ENCODE data around the gene TBC1D9.
A peak's percentile ranks its signal among the peaks of the same experiment; 100 is the strongest.
"Not testable (repeated sequence)": the region's sequence is repeated elsewhere in the genome, so short reads cannot be mapped to it uniquely, and the experiment has no call there.

TBC1D9 gene

GRCh38 chr4:140756319-140757231, at the start of gene TBC1D9:
Gene TBC1D9, minus strand, starts transcription at chr4:140756385. Its CDS starts 340 bp downstream, at chr4:140756045.
- H3K36me3 ChIP-seq (ENCODE audit: control insufficient read depth, insufficient read depth, low read length): no peaks in the 10 kb centered on the region
- H3K9ac ChIP-seq (ENCODE audit: low read length): peak within 1 kb of the TSS; percentile 38
- no peaks in the 10 kb centered on the region for H3K4me1 ChIP-seq (ENCODE audit: control insufficient read depth, insufficient read depth, low read length)
- H3K4me3 ChIP-seq (ENCODE audit: low read length): peak within 1 kb of the TSS; percentile 91
- peak within 1 kb of the TSS; percentile 66 for H3K27ac ChIP-seq (ENCODE audit: low read depth, low read length)
- H3K27me3 ChIP-seq (ENCODE audit: control insufficient read depth, insufficient read depth, low read length): no peaks in the 10 kb centered on the region

DNA sequence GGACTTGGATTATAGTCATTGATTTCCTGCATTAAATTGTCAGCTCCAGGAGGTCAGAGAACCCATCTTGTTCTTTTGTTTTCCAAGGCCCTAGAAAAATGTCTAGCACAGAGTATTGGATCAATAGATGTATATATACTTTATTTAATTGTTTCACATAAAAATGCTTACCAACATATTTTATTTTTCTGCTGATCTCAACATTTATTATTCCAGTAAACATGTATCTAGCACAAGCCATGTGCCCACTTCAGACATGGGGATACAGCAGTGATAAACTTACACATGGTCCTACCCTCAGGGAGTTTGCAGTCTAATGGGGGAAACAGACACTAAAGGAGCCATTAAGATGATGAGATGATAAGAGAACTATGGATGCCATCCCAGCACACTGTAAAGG, 49.1 kb upstream of the TBC1D9 start:
- Histone ChIP-seq H3K9ac (ENCODE audit: low read length) (no peak overlapping the region), H3K27me3 (ENCODE audit: control insufficient read depth, insufficient read depth, low read length) (no peaks in the 10 kb centered on the region), H3K4me1 (ENCODE audit: control insufficient read depth, insufficient read depth, low read length) (no peaks in the 10 kb centered on the region), H3K36me3 (ENCODE audit: control insufficient read depth, insufficient read depth, low read length) (no peaks in the 10 kb centered on the region), H3K4me3 (ENCODE audit: low read length) (no peak overlapping the region), H3K27ac (ENCODE audit: low read depth, low read length) (no peak overlapping the region)

DNA sequence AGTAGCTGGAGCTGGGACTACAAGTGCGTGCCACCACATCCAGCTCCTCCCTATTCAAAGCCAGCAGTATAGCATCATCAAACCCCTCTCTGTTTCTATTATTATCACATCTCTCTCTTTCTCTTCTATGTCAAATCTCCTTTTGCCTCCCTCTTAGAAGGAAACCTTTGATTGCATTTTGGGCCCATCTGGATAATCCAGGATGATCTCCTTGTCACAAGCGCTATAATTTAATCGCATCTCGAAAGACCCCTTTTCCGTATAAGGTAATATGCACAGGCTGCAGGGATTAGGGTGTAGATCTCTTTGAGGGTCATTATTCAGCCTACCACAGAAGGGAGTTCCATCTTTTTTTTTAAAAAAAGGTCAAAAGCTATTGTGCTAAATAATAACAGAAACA, 46.4 kb upstream of the TBC1D9 start:
- no peaks in the 10 kb centered on the region for H3K4me1 ChIP-seq (ENCODE audit: control insufficient read depth, insufficient read depth, low read length)
- no peaks in the 10 kb centered on the region for H3K27me3 ChIP-seq (ENCODE audit: control insufficient read depth, insufficient read depth, low read length)
- no peak overlapping the region for H3K9ac ChIP-seq (ENCODE audit: low read length)
- no peaks in the 10 kb centered on the region for H3K36me3 ChIP-seq (ENCODE audit: control insufficient read depth, insufficient read depth, low read length)
- no peak overlapping the region for H3K27ac ChIP-seq (ENCODE audit: low read depth, low read length)
- H3K4me3 ChIP-seq (ENCODE audit: low read length): no peak overlapping the region

- no peak overlapping the region for H3K9ac ChIP-seq (ENCODE audit: low read length)
- no peaks in the 10 kb centered on the region for H3K4me1 ChIP-seq (ENCODE audit: control insufficient read depth, insufficient read depth, low read length)
- H3K27ac ChIP-seq (ENCODE audit: low read depth, low read length): no peak overlapping the region
- no peaks in the 10 kb centered on the region for H3K36me3 ChIP-seq (ENCODE audit: control insufficient read depth, insufficient read depth, low read length)
- no peak overlapping the region for H3K4me3 ChIP-seq (ENCODE audit: low read length)
- no peaks in the 10 kb centered on the region for H3K27me3 ChIP-seq (ENCODE audit: control insufficient read depth, insufficient read depth, low read length)
Observed at GRCh38 chr4:140800666-140801065, 44.5 kb upstream of the TBC1D9 start.

GRCh38 chr4:140799686-140800225, 43.6 kb upstream of the TBC1D9 start:
- no peaks in the 10 kb centered on the region for H3K4me1 ChIP-seq (ENCODE audit: control insufficient read depth, insufficient read depth, low read length)
- H3K36me3 ChIP-seq (ENCODE audit: control insufficient read depth, insufficient read depth, low read length): no peaks in the 10 kb centered on the region
- no peak overlapping the region for H3K4me3 ChIP-seq (ENCODE audit: low read length)
- no peak overlapping the region for H3K27ac ChIP-seq (ENCODE audit: low read depth, low read length)
- H3K9ac ChIP-seq (ENCODE audit: low read length): no peak overlapping the region
- no peaks in the 10 kb centered on the region for H3K27me3 ChIP-seq (ENCODE audit: control insufficient read depth, insufficient read depth, low read length)

GRCh38 chr4:140793291-140793690, 37.1 kb upstream of the TBC1D9 start:
- Histone ChIP-seq H3K4me1 (ENCODE audit: control insufficient read depth, insufficient read depth, low read length) (no peaks in the 10 kb centered on the region), H3K27ac (ENCODE audit: low read depth, low read length) (no peak overlapping the region), H3K36me3 (ENCODE audit: control insufficient read depth, insufficient read depth, low read length) (no peaks in the 10 kb centered on the region), H3K9ac (ENCODE audit: low read length) (no peak overlapping the region), H3K27me3 (ENCODE audit: control insufficient read depth, insufficient read depth, low read length) (no peaks in the 10 kb centered on the region), H3K4me3 (ENCODE audit: low read length) (no peak overlapping the region)

DNA sequence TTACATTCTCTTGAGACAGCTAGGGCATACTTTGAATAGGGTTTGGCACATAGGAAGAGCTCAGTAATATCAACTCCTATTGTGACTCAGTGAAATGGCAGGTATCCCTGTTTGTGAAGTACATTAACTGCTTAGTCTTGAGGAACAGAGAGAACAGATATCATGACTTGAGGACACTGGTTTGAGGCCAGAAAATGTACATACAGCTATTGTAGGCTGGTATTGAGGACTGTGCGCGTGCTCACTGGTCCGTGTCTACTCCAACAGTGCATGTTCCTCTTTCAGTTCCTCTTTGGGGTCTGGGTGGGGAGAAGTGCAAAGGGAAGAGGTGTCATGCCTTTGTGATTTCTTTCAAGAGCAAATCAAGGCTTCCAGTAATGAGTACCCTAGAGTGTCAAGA, 34.6 kb upstream of the TBC1D9 start:
- H3K27ac ChIP-seq (ENCODE audit: low read depth, low read length): peak overlapping the region; percentile 36
- no peak overlapping the region for H3K4me3 ChIP-seq (ENCODE audit: low read length)

GRCh38 chr4:140790171-140790570, 34.0 kb upstream of the TBC1D9 start:
- H3K4me1 ChIP-seq (ENCODE audit: control insufficient read depth, insufficient read depth, low read length): no peaks in the 10 kb centered on the region
- no peak overlapping the region for H3K9ac ChIP-seq (ENCODE audit: low read length)
- no peak overlapping the region for H3K4me3 ChIP-seq (ENCODE audit: low read length)
- no peaks in the 10 kb centered on the region for H3K36me3 ChIP-seq (ENCODE audit: control insufficient read depth, insufficient read depth, low read length)
- H3K27me3 ChIP-seq (ENCODE audit: control insufficient read depth, insufficient read depth, low read length): no peaks in the 10 kb centered on the region
- H3K27ac ChIP-seq (ENCODE audit: low read depth, low read length): no peak overlapping the region

More for the DNA sequence above, 34.6 kb upstream of the TBC1D9 start:
- H3K4me1 ChIP-seq (ENCODE audit: control insufficient read depth, insufficient read depth, low read length): no peaks in the 10 kb centered on the region
- no peak overlapping the region for H3K9ac ChIP-seq (ENCODE audit: low read length)
- H3K36me3 ChIP-seq (ENCODE audit: control insufficient read depth, insufficient read depth, low read length): no peaks in the 10 kb centered on the region
- no peaks in the 10 kb centered on the region for H3K27me3 ChIP-seq (ENCODE audit: control insufficient read depth, insufficient read depth, low read length)

DNA sequence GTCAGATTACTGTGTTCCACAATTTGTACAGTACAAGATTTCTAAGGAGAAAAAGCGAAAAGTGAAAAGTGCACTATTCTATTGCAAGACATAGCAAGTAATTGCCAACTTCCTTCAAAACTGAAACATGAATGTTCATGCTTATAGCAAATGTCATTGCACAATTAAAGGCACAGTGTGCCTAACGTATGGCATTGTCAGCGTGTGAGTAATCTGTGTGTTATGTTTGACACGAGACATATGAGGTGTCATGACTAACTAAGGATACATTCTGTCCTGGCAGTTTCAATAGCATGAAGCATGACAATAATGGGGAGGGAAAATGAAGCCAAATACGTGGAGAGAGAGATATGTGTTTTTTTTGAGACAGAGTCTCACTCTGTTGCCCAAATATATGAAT, 33.6 kb upstream of the TBC1D9 start:
- Histone ChIP-seq H3K27ac (ENCODE audit: low read depth, low read length) (no peak overlapping the region), H3K27me3 (ENCODE audit: control insufficient read depth, insufficient read depth, low read length) (no peaks in the 10 kb centered on the region), H3K9ac (ENCODE audit: low read length) (no peak overlapping the region), H3K4me1 (ENCODE audit: control insufficient read depth, insufficient read depth, low read length) (no peaks in the 10 kb centered on the region), H3K36me3 (ENCODE audit: control insufficient read depth, insufficient read depth, low read length) (no peaks in the 10 kb centered on the region), H3K4me3 (ENCODE audit: low read length) (no peak overlapping the region)

DNA sequence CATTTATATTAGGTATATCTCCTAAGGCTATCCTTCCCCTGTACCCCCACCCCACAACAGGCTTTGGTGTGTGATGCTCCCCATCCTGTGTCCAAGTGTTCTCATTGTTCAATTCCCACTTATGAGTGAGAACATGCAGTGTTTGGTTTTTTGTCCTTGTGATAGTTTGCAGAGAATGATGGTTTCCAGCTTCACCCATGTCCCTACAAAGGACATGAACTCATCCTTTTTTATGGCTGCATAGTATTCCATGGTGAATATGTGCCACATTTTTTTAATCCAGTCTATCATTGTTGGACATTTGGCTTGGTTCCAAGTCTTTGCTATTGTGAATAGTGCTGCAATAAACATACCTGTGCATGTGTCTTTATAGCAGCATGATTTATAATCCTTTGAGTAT, 26.6 kb upstream of the TBC1D9 start:
- H3K4me3 ChIP-seq (ENCODE audit: low read length); H3K27ac ChIP-seq (ENCODE audit: low read depth, low read length); H3K36me3 ChIP-seq (ENCODE audit: control insufficient read depth, insufficient read depth, low read length); H3K4me1 ChIP-seq (ENCODE audit: control insufficient read depth, insufficient read depth, low read length); H3K27me3 ChIP-seq (ENCODE audit: control insufficient read depth, insufficient read depth, low read length); H3K9ac ChIP-seq (ENCODE audit: low read length): not testable (repeated sequence)

DNA sequence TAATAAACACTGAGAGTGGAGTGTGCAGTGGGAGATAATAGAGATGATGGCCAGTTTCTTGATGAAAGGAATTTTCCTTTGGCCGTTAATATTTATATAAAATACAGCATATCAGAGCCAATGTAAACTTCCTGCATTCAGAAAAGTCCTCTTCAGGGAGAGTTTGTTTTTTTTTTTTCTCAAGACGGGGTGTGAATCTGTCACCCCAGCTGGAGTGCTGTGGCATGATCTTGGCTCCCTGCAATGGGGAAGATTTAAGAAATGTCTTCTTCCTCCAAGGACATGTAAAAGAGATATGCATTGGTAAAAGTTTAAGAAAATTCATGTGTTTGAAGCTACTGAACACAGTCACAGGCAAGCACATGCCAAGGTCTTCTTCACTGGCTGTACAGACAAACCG, 25.4 kb upstream of the TBC1D9 start:
- Histone ChIP-seq H3K9ac (ENCODE audit: low read length) (no peak overlapping the region), H3K36me3 (ENCODE audit: control insufficient read depth, insufficient read depth, low read length) (no peaks in the 10 kb centered on the region), H3K27ac (ENCODE audit: low read depth, low read length) (no peak overlapping the region), H3K27me3 (ENCODE audit: control insufficient read depth, insufficient read depth, low read length) (no peaks in the 10 kb centered on the region), H3K4me1 (ENCODE audit: control insufficient read depth, insufficient read depth, low read length) (no peaks in the 10 kb centered on the region), H3K4me3 (ENCODE audit: low read length) (no peak overlapping the region)

DNA sequence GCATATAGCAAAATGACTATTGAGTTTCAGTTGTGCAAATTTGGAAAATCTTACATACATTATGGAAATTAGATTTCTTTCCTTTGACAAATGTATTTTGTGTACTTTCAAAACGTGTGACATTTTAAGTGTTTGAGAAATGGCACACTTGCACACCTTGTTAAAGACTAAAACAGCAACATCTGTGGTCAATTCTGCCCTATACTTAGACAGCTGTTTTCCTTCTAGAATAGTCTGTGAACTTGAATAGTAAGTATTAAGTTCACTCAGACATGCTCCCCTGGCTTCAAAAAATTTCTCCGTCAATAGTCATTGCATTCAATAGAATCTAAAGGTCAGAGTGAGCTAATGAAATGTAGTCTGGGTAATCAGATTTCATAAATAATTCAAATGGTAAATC, 21.7 kb upstream of the TBC1D9 start:
- Histone ChIP-seq H3K36me3 (ENCODE audit: control insufficient read depth, insufficient read depth, low read length) (no peaks in the 10 kb centered on the region), H3K4me1 (ENCODE audit: control insufficient read depth, insufficient read depth, low read length) (no peaks in the 10 kb centered on the region), H3K27ac (ENCODE audit: low read depth, low read length) (no peak overlapping the region), H3K4me3 (ENCODE audit: low read length) (no peak overlapping the region), H3K27me3 (ENCODE audit: control insufficient read depth, insufficient read depth, low read length) (no peaks in the 10 kb centered on the region), H3K9ac (ENCODE audit: low read length) (no peak overlapping the region)

GRCh38 chr4:140777386-140777785, 21.2 kb upstream of the TBC1D9 start:
- H3K27ac ChIP-seq (ENCODE audit: low read depth, low read length): no peak overlapping the region
- H3K9ac ChIP-seq (ENCODE audit: low read length): no peak overlapping the region
- no peaks in the 10 kb centered on the region for H3K4me1 ChIP-seq (ENCODE audit: control insufficient read depth, insufficient read depth, low read length)
- H3K4me3 ChIP-seq (ENCODE audit: low read length): no peak overlapping the region
- no peaks in the 10 kb centered on the region for H3K27me3 ChIP-seq (ENCODE audit: control insufficient read depth, insufficient read depth, low read length)
- H3K36me3 ChIP-seq (ENCODE audit: control insufficient read depth, insufficient read depth, low read length): no peaks in the 10 kb centered on the region

Measured in rectal smooth muscle tissue (tissue), 1 donor.